EH (cell line): ENCODE results near the gene ABCA4.

Source experiments
- DNase-seq: peaks from one replicate; pipeline ENCODE4 v3.0.0-alpha.2; 2015; ENCODE audit warnings: low read depth

Gene ABCA4

DNA sequence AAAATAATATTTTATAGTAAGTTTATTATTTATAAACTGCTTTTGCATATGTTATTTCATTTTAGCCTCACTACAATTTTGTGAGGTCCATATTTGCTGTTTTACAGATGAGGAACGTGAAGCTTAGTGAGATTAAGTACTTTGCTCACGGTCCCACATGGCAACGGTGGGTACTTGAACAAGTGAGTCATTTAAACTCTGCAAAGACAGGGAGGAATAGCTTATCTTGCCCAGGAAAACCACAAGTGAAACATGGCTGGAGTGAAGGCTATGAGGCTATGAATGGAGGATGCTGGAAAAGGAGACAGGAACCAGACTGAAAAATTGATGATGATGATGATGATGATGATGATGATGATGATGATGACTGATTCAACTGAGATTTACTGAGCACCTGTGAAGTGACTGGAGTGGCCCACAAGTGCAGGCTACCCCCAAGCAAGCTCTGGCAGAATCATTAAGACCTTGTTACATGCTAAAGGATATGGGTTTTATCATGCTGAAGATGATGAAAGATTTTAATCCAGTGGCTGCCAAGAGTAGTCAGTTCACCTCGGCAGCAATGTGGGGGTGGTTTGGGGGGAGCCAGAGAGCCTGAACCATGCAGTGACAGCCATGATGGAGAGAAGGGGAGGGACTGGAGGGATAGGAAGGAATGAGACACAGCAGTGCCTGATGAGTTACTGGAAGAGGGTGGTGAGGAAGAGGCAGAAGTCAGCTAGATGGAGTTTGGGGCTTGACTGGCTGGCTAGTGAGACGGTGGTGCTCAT is 1.4 kb upstream of the ABCA4 start:
- DNase-seq, result peak; percentile 33

DNA sequence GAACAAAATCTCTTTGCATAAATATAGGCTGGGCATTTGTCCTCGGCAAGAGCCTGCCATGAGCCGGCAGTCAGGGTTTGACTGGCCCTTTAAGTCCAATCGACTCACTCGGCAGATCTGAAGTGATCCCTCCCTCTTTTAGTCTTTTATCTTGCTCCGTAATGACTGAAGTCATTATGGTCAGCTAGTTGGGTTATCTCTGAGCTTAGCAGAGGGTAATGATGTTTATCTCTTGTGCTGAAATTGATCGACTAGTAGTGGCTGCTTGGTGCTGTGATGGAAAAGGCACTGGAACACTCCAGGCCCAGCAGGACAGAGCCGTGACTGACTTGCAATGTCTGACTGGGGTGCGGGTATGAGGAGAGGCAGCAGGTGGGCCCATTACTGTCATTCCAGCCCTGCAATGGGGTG is 468 bp upstream of the ABCA4 start:
- no peak for DNase-seq

DNA sequence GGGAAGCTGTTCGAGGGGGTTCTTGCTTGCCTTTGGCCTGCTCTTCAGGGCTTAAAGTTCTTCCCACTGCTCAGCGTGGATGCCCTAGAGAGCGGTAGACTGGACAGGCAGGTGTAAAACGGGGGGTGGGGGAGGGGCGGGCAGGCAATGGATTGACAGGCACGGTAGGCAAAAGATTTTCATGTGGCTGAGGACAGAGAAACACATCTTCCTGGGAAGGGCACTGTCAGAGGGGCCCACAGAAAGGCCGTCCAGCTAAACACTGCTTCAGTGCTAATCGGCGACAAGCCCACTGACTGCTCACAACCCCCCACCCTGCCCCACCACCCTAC is 412 bp downstream of the ABCA4 start:
- no peak for DNase-seq

DNA sequence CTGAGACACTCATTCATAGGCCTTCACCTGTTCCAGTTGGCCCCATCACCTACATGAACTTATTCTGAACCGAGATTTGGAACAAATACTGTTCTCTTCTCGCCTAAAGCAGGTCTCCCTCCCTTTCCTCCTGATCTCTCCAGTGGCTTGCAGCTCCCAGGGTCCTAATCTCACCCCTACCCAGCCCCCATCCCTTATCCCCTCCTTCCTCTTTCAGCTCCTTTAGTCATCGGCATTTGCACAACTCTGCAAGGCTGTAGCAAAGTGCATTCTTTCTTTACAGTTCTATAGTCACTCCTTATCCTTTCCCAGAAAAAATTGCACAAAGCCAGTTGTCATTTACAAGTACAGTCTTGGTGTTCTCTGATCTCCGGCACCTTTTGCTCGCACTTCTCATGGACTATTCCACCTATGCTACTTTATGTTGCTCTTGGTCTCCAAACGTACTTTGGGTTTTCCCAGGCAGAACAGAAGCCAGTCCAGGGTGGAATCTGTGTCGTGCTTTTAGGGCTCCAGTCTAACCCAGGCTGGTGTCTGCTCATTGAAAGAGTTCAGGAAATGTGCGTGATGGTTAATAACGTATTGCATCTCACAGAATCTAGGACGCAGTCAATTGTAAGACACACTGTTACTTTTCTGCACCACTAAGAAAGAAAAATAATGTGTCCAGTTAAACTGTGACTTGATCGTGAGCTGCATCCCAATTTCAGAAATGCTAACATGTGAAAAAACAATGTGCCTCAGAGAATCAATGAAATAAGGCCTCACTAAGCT is 965 bp downstream of the ABCA4 start:
- DNase-seq, result peak; percentile 47

DNA sequence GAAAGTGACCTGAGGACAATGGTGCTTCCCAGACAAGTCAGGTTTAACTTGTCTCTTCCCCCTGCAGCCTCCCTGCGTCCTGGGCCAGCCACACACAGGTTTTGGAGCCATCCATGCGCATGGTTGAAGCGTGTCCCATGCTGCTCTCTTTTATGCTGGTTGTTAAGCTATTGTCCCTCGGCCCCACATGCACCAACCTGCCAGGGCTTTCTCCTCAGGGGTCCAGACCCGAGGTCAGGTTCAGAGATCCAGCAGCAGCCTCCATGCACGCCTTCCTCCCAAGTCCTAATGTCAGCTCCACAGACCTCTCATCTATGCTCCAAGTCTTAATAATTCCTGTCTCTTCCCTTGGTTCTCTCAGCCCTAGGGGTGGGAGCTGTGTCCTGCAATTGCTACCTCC is 1.6 kb downstream of the ABCA4 start:
- DNase-seq, result no peak

DNA sequence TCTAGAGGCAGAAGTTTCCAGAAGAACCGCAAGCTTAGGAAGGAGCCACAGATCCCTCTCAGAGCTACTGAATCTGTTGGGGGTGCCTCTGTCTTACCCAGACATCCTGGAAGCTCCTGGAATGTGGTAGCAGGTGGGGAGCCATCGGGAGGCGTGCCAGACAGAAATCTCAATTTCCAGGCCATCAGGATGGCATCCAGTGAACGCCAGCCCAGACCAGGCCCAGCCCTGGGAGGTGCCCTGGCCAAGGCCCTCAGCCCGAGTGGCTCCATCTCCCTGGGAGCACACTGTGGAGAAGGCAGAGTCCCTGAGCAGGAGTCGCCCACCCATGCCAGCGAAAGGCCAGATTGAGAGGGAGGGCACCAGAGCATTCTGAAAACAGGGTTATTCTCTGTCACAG is 2.5 kb downstream of the ABCA4 start:
- no peak for DNase-seq

DNA sequence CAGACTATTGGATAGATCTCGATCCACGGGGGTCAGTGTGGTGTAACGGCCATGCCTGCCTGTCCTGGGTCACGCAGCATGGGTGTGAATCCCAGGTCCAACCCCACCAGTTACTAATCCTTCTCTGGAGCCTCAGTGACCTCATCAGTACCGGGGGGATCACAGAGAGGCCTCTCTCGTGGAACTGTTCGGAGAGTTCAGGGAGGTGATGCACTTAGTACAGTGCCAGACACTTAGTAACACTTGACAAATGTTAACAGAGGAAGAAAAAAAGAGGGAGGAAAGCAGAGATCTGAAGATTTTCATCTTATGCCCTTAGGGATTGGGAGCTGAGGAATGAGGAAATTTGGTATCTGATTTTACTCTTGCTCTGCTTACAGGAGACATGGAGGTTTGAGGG is 2.9 kb downstream of the ABCA4 start:
- DNase-seq, result peak; percentile 84

DNA sequence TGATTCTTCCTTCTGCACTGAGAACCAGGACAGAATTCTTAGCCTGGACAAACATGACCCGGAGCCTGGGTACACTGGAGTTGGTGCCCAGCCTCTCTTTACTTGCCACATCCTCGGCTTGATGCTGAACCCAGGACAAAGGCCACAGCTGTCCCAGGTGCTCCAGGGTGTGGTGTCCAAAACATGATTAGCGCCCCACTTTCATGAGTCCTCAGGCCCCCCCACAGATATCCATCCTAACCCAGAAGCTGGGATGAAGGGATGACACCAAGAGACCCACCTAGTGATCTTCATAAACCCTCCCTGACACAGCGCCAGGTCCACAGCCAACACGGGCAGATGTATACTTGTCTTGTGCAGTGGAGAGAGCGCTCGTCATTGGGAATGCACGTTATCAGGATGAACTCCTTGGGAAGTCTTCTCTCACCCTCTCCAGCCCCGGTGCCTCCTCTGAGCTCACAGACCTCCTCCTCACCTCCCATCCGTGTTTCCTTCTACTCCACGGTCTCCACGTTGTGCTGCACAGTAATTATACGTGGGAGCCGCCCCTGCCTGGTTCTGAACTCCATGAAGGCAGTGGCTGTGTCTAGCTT is 3.6 kb downstream of the ABCA4 start:
- DNase-seq, result no peak

DNA sequence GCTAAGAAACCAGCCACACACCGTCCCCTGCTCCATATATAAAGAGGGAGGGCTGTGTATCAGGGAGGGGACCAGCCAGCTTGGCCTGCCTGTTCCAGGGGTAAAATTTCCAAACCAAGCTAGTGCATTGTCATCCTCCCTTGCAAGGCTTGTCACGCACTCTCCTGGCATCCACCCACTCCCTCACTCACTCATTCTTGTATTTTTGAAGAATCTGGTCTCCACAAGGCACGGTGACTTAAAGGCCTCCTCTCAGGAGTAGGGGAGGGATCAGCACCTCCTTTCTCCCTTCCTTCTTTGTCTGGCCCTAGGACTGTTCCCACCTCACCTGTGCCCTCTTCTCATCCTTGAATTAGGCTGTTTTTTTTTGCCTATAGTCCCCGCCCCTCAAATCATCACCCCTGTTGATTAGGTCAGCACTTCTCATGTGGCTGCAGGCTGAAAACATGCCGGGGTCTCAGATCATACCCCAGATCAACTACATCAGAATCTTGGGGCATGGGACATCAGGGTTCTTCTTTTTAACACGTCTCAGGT is 5.0 kb downstream of the ABCA4 start:
- peak; percentile 75 for DNase-seq

DNA sequence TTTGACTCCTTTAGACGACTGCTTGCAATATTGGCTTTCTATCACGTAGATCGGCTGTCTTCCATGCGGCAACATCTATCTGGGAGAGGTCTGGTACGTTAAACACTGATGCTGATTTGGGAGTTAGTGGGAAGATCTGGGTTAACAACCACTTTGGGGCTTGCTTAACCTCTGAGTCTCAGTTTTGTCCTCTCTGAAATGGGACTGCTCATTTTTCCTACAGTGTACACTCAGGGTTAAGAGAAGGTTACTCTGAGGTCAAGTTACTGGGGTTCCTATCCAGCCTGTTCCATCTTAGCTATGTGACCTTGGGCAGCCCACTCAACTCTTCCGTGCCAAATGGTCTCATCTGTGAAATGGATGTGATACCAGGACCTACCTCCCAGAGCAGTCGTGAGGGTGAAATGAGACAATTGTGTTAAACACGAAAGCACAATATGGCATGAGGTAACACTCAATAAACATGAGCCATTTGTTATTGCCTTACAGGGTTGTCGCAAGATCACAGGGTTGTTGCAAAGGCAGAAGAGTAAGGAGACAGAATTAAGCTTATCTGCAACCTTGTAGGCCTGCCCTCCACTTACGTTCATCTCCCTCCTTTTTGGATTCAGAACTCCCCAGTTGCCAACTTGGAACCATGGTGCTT is 5.6 kb downstream of the ABCA4 start:
- no peak for DNase-seq

DNA sequence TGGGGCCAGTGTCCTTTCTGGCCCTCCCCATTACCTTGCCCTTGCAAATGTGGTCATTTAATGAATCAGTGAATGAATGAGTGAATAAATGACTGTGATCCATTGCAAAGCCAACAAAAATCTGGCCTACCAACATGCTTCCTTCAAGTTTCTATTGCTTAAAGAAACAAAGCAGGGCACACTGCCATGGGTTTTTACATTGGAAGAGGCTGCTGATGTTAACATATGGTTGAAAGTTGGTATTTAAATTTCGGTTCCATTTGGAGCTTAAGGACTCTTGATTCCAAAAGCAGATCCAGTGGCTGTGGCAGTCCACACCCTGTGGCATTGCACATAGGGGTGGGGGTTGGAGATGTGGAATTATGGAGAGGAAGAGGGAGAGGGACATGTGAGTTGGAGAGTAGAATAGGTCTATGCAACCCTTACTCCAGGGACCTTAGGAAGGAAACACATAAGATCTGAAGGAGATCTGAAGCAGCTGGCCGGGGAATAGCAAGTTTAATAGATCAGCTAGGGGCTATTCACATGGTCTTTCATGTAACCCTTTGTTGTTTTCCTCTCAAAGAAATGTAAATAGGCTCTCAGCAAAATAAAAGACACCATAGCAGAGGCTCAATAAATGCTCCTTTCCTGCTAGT is 7.2 kb downstream of the ABCA4 start:
- DNase-seq, result no peak

DNA sequence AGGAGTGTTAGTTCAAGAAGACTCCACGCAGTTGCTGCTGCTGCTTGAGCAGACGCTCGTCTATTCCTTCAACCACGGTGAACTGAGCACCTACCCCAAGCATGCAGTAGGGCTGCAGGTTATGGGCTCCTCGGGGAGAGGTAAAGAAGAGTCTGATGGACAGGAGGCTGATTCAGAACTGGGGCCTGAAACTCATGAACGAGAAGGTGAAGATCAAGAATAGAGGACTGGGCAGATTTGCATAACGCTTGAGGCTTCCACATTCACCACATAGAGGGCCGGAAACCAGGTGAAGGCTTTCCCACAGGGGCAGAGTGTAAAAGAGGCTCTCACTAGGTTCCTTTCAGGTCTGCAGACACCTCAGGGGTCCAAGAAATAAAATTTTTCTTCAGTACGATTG is 9.1 kb downstream of the ABCA4 start:
- no peak for DNase-seq

DNA sequence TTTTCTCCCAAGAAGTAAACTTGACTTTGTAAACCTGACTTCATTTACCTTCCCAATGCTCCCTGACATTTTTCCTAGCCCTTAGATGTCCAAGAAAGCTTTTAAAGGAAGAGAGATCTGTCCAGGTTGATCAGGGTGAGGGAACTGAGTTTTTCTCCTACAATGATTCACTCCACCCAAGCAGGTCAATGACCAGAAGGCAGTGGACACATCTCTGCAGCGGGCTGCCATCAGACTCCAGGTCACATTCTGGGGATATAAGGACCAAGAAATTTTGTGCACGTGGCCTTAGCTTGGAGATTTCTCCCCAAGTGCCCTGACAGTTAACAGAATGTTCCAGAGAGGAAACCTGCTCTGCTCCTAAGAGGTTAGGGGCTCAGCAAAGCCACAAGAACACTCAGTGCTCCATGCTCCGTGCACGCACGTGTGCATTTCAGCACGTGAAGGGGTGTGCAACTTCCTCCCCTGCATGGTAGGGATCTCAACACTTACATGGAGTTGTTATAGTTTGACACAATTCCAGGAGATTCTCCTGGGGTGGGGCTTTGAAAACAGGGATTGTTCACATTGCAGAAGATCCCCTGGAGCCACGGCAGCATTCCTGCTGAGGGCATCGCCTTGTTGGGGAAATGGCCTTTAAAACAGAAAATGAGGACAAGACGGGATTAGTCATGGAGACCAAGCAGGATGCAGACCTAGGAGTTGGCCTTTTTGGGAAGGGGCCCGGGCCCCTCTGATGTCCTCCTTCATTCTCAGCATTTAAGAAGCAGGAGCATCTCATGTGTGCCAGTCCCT is 9.8 kb downstream of the ABCA4 start:
- DNase-seq, result peak; percentile 70

DNA sequence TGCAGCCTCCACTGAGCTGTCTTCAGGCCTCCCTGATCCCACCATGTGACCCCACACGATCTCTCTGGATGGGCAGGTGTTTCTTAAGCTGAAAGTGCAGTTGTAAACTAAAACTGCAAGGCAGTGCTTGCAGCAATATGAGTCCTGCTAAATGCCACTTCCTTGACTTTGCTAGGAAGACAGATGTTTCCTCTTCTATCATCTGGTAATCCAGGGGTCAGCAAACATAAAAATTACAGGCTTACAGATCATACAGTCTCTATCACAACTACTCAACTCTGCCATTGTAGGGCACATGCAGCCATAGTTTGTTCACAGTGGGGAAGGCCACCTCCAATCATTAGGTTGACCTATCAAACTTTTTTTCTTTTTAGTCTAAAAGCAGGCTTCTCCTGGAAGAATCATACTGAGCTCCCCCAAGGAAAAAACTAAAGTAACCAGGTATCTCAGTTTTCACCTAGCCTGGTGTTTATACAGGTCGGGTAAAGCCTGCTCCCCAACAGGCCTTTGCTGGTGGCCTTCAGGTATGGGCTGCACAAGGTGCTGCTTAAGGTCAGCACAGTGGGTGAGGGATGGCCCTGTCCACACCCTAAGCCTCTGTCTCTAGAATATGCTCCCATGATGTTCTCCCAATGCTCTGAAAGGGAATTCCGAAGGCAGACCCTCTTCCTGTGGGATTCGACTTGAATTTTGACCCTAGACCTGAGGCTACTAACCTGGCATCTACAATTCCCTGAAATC is 10.8 kb downstream of the ABCA4 start:
- DNase-seq, result no peak

DNA sequence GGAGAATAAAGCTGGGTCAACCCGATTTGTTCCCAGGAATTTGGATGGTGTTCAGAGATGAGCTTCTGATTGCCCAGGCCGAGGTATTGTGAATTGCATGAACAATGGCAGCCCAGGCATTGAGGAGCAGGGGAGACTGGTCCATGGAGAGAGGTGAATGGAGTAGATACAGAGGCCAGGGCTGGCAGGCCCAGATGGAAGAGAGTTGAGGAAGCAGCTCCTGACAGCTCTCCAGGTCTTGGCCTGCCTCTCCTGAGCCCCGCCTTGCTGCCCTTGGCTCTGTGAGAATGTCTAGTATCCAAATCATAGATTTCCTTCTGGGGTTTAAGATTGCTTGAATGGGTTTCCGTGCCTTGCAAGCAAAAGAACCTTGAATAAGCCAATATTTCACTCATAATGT is 11.5 kb downstream of the ABCA4 start:
- no peak for DNase-seq

DNA sequence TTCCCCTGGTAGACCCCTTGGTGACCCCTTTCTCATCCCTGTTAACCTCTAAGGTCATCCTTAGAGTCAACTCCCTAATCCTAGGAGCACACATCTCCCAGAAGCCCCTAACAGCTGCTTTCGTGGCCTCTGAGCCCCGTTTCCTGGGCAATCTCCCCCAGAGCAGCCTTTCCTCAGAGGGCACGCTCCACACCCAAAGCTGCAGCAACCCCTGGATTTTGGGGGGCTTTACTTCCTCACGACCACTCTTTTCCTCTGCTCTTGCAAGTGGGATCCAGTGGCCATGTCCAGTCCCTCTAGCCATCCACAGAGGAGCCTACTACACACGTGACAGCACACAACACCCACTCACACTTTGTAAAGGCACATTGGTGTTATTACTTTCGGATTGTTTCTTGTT is 13.8 kb downstream of the ABCA4 start:
- no peak for DNase-seq

DNA sequence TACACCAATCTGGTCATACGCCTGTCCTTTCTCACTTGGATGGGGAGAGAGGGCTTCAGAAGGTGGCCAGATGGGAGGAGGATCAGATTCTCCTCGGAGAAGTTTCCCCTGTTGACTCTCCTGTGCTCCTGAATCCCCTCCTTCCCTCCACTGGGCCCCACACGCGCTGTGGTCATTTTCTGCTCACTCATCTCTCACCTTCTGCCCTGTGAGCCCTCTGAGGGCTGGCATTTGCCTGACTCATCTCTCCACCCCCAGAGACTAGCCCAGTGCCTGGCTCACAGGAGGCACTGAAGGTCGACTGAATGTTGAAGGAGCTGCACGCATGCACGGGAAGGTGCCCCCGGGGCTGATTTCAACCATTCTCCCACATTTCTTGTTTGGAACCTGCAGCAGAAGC is 14.2 kb downstream of the ABCA4 start:
- DNase-seq, result peak; percentile 44

DNA sequence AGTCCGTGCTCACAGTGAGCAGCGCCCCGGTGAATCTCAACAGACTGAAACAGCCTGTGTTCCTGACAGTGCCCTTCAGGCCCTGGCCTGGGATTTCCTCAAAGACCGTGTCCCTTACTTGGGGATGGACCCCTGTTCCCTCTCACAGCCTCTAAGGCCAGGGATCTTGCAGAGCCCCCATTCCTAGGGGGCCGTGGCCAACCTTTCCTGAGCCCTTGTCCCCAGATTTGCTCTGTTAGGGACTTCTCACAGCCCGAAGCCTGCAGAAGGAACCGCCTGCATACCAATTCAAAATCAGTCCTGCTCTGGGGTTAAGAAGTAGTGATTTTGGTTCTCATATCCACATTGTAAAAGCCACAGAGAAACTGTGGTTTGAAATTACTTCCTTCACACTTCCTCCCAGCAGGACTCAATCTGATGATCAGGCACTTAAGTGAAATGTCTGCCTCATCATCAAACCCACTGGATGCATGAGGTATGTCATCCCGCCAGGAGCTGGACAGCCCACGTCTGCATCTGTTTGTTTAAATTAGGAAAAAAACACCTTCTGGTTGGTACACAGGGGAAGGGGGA is 14.9 kb downstream of the ABCA4 start:
- peak; percentile 46 for DNase-seq

DNA sequence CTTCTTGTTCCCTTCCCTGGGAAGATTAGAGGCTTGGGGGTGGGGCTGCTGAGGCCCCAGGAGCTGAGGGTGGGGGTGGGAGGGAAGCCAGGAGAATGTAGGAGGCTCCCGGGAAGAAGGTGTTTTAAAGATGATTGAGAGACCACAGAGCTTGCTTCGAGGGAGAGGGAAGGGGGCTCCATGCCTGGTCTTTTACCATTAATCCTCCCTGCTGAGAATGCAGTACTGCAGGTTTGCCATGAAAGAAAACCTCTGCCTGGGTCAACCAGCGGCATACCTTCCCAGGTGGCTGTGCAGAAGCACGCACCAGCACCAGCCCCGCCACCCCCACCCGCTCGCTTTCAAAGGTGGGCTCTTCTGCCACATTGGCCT is 15.4 kb downstream of the ABCA4 start:
- no peak for DNase-seq
